GM19324 (cell line): ENCODE measurements around the gene PTPRN2.

Experiments used
- ATAC-seq: cut with Tn5 transposase; IDR thresholded peaks from one replicate; pipeline ENCODE4 v1.9.1; 2021; ENCODE audit warnings: mild to moderate bottlenecking, moderate library complexity; ENCODE audit not compliant: unreplicated experiment, low FRiP score

The PTPRN2 gene

DNA sequence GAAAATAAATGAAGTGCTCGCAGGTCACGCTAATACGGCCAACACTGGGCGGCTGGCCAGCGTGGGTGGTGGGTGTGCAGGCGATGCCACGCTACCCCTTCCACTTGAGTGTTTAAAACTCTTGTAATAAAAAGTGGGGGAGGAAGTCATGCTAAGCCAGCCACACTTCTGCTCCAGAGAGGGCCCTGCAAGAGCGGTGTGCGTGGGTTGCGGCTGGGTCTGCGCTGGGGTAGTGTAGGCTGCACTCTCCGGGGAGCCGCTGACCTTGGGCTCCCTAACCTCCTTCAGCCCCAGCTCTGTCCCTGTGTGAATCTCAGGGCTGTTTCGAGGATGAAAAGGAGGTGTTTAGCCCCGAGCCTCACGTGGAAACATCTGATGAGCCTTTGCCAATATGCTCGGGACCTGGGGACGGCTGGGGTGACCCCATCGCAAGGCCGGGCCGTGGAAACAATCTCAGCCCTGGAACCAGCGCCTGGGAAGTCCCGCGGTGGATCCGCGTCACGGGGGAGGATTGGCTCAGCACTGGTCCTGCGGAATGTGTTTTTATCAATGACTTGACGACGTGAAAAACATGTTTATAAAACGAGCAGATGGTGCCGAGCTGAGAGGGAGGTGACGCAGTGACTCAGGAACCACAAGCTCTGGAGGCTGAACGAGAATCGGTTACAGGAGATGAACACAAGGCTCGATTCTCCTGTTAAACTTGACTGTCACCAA lies 972.4 kb downstream of the PTPRN2 start:
- ATAC-seq: no peak

- no peak for ATAC-seq
Observed at GRCh38 chr7:157614457-157615020, 973.1 kb downstream of the PTPRN2 start.

GRCh38 chr7:157613575-157614322 lies 973.9 kb downstream of the PTPRN2 start:
- no peak for ATAC-seq

DNA sequence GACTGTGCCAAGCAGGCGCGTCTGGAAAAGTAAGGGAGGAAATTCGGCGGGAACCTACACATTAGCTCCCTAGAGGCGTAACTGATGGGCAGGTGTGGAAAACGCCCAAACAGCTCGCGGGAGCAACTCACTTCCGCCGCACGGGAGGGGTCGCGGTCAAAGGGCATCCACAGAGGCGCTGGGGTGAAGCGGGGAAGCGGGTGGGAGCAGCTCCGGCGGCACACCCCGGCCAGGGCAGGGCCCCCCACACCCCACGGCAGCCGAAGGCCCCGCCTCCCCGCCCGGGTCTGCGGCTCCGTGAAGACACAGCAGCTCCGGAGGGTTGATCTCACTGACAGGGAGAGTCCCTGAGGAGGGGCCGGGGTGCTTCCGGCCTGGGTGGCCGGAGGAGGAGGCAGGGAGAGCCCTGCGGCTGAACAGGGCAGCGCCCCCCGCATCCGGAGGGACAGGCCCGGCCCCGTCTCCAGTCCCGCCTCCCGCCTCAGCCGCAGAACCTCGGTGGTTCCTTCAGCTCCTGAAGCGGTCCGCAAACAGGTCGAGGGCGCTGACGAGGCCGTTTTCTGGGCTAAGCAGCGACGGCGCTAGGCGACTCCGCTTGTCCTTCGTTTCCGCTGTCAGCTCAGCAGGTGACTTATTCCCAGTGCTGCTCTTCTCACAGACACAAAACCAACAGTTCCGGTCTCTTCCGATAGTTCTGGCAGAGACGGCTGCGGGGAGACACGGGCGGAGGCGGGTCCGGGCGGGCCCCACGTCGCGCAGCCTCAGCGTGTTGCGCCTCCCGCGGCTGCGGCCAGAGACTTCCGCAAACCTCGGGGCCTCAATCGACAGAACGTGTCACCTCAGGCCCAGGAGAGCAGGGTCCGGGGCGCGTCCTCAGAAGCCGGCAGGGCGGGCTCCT lies 974.7 kb downstream of the PTPRN2 start:
- ATAC-seq: no peak

DNA sequence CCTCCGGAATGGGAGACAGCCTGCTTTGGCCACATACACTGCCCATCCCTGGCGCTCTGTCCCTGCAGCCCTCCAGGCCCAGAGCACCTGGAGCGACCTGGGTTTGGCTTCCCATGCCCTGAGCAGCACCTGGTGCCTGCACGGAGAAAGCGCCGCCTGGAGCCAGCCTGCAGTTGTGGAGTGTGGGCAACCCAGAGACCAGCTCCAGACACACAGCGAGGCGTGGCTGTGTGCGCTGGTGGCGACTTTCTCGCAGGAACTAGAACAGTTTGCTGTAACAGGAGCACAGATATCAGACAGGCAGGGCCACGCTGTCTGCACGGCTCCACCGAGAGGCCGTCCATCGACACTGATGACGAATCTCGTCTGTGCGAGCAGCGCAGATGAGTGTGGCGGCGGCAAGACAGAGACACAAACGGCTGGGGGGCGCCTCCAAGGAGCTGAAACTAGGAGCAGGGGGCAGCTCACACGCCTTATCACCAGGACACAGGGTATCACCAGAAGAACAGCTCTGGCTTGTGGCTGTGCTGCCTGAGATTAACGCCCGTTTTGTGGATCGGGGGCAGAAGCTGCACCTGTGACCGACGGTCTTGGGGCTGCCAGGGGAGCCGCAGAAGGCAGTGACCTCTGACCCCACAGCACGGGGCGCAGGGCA lies 975.5 kb downstream of the PTPRN2 start:
- no peak for ATAC-seq

- ATAC-seq: no peak
Observed at GRCh38 chr7:157611341-157611740, 976.3 kb downstream of the PTPRN2 start.

DNA sequence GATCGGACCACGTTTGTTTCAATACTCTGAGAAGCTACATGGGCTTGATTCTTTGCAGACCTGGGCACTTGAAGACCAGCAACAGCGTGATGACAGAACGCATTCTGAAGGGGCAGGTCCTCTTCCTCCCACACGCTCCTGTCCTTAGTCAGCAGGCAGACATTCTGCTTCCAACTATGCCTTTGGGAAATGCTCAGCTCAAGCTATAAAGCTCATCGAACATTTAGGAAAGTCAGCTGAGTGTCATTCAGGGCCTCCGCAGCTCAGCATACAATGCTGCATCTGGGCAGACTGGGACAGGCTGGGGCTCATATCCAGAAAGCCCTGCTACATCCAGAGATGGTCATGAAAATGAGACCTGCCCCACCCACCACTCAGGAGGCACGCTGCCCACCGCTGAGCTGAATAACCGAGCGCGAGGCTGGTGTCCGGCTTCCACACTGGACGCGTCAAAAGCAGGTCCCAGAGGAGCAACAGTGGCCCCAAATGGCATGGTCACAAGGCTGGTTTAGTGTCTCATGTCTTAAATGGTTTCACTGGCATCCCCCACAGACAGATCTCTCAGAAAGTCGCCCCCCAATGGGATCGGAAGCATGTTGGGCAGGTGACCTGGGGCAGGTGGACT lies 976.8 kb downstream of the PTPRN2 start:
- no peak for ATAC-seq

GRCh38 chr7:157609932-157610640 lies 977.5 kb downstream of the PTPRN2 start:
- no peak for ATAC-seq

DNA sequence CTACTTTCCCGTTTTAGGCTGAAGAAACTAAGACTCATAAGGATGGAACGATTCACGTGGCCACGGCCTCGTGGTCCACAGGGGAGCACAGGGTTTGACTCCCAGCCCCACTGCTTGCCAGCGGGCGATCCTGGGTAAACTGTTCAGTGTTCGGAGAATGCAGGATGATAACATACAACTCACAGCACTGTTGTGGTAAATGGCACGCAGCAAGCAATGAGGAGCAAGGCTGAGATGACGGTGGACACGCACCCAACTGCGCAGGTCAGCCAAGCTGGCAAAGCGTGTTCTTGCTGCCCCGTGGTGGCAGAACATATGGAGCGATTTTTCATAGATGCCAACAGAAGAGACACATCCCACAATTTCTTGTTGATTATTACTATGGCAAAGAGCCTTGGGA lies 978.1 kb downstream of the PTPRN2 start:
- no peak for ATAC-seq

DNA sequence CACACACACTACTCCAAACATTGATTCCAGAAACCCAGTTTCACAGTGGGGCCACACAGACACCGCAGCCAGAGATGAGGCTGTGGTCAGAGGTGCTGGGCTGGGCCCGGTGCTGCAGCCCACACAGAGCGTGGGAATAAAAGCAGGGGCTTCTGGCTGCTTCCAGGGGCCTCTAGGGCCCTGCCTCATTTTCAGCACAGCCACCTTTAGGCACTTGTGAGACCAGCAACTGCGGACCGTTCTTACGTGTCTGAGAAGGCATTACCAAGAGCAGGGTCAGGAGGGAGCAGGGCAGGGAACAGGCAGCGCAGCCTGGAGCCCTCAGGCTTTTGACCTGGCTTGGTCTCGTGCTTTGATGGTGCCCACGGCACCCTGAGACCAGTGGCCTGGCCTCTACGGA lies 980.4 kb downstream of the PTPRN2 start:
- ATAC-seq: no peak

GRCh38 chr7:157606140-157606539 lies 981.5 kb downstream of the PTPRN2 start:
- ATAC-seq: no peak

DNA sequence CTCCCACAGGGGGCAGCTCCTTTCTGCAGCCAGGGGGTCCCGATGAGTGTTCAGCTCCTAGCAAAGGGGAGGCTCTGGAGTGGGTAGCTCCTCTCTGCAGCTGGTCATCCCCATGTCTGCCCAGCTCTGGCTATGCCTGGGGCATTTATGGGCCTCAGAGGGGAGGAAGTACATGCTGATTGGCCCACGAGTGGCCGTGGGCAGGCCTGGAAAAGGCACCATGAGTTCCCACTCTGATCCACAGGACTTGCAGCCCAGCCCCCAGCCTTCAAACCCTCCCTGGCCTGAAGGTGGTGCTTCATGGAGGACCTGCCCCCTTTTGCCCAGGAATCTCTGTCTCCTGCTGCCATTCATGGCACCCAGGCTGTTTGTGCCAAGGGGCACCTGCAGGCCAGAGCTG lies 982.0 kb downstream of the PTPRN2 start:
- ATAC-seq: no peak

DNA sequence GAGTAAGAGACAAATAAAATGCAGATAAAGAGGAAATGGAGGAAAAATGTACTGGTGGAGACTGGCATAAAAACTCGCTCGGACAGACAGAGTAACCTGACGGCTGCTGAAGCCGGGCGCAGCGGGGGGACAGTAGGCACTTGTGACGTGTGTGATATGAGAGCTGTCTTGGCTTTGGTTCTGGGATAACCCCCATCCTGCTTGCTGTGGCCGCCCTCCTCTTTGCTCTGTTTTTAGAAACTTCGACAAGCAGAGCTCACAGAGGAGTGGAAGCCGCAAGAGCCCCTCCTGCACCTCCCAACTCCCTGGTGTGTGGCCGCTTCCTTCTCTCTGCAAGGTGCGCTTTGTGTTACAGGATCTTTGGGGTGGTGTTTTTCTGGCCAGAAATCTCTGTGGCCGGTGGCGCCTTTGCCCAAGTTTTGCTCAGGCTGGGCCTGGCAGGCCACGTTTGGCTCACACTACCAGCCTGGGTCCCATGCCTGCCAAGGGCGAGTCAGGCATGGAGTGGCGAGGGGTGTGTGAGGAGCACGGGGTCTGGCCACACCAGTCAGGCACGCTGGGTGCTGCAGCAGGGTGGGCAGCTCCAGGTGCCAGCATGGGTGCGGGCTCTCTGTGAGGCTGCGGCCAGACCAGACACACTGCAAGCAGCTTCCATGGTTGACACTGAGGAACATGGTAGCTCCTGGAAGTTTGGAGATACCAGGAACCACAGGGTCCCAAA lies 982.8 kb downstream of the PTPRN2 start:
- ATAC-seq: no peak

DNA sequence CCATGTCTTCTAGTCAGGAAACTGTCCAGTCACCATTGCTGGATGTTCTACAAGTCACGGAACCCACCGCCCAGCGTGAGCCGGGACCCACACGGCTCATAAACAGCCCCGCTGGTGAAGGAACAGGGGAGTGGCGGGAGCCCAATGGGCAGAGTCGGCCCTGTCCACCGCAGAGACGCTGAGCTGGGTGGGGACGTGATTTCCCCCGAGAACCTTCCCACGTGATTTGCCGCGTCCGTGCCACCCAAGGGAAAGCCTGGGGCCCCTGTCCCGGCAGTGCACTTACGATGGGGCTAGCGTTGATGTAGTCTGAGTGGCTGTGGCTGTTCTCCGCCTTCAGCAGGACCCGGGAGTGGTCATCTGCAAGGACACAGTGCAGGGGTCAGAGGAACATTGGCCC lies 983.9 kb downstream of the PTPRN2 start:
- no peak for ATAC-seq

GRCh38 chr7:157603005-157603404 lies 984.6 kb downstream of the PTPRN2 start:
- no peak for ATAC-seq

DNA sequence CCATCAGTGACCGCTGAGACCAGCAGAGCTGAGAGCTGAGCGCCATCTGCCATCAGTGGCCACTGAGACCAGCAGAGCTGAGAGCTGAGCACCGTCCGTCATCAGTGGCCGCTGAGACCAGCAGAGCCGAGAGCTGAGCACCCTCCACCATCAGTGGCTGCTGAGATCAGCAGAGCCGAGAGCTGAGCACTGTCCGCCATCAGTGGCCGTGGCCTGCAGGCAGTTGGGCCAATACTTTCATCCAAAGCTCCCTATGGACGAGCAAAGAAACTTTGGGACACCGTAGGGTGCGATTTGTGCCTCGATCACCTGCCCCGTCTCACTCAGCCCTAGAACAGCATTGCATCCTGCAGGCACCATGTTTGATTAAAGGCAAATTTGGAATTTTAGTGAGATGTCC lies 985.0 kb downstream of the PTPRN2 start:
- no peak for ATAC-seq

- no peak for ATAC-seq
Observed at GRCh38 chr7:157602156-157602555, 985.5 kb downstream of the PTPRN2 start.

DNA sequence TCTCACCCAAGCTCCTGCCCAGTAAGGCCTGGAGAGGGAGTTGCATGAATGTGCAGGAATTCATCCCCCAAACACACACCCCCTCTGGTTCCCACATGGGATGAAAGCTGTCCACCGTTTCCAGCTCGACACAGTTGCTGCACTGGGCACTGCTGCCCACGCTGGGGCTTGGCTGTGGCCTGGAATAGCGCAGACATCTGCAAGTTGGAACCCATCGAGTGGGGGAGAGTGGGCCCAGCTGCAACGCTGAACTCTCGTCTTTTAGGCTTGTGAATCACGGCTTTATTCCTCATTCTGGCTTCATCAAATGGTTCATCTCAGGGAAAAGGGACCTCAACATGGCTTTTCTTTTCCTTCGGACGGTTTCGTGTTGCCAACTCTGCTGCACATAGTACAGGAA lies 986.1 kb downstream of the PTPRN2 start:
- ATAC-seq: no peak

DNA sequence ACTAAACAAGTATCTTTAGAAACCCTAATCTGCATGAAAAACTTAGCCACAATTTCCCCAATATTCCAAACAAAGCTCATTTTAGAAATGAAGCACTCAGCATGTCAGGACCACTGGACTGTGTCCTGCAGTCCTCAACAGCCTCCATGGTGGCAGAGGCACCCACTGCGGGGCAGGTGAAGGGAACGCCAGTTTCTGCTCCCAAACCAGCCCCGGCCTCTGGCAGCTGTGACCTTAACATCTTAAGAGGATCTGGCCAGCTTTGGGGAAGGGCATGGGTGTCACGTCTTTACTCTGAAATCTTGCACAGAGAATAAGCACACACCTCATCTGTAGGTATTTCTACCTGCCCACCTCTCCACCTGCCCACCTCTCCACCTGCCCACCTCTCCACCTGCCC lies 988.1 kb downstream of the PTPRN2 start:
- ATAC-seq: no peak
